Panc1 (cell line): Measurements from ENCODE around the gene ABI1. TPM values are rescaled to one million over a fixed set of nuclear protein-coding genes. Genes with fewer than 3 reads are reported as not detected.

Experiments
- ATAC-seq: fragments of 200-7000 bp; cut with Tn5 transposase; 2 replicates; pipeline ENCODE4 v1.9.1; 2020; ENCODE audit warnings: mild to moderate bottlenecking, moderate library complexity
- BruUV-seq: library from RNA; stranded (reverse); fragments of 400-500 nt; replicated peaks from 2 replicates; lab custom pipeline; 2021; lab: Mats Ljungman, UMichigan
- CTCF ChIA-PET: fragments of 300-600 bp; sonication (Branson Sonifier 250); formaldehyde crosslinking; loops from one replicate; lab custom pipeline; 2022; ENCODE audit warnings: antibody characterized with exemption; lab: Charles Lee
- POLR2A ChIA-PET: fragments of 300-600 bp; sonication (Branson Sonifier 250); formaldehyde crosslinking; loops from one replicate; lab custom pipeline; 2022; ENCODE audit warnings: antibody characterized with exemption; lab: Charles Lee
- DNase-seq: peaks from one replicate; pipeline ENCODE4 v3.0.0-alpha.2; 2010; ENCODE audit warnings: low read depth, low spot score
- H3K27ac ChIP-seq: 2 replicates; pipeline ENCODE4 v1.5.1; 2011; ENCODE audit warnings: mild to moderate bottlenecking, low read length, inconsistent platforms
- H3K27me3 ChIP-seq: fragments of 200-500 bp; sonication (Bioruptor generic); 2 replicates; pipeline ENCODE4 v1.6.0; 2014; ENCODE audit warnings: low read length, inconsistent platforms; ENCODE audit not compliant: control insufficient read depth, insufficient read depth
- H3K36me3 ChIP-seq: fragments of 200-500 bp; sonication (Bioruptor generic); 2 replicates; pipeline ENCODE4 v1.5.1; 2014; ENCODE audit warnings: inconsistent platforms, mild to moderate bottlenecking, low read length, moderate library complexity; ENCODE audit not compliant: control insufficient read depth, insufficient read depth
- H3K4me1 ChIP-seq: 2 replicates; pipeline ENCODE4 v1.5.1; 2011; ENCODE audit warnings: inconsistent platforms, mild to moderate bottlenecking, low read length, moderate library complexity; ENCODE audit not compliant: control insufficient read depth, insufficient read depth
- H3K4me3 ChIP-seq, 2 experiments: 2 replicates each; pipeline ENCODE4 v1.5.1; 2011 to 2012; ENCODE audit warnings: low read depth in 2 of 2, low read length in 2 of 2, mild to moderate bottlenecking in 2 of 2, inconsistent platforms in 1 of 2, moderate library complexity in 1 of 2
- H3K9me3 ChIP-seq: fragments of 200-500 bp; sonication (Bioruptor generic); 2 replicates; pipeline ENCODE4 v1.5.1; 2014; ENCODE audit warnings: low read depth, mild to moderate bottlenecking, inconsistent platforms, low read length, moderate library complexity; ENCODE audit not compliant: control insufficient read depth, insufficient read depth
- POLR2AphosphoS5 ChIP-seq: IDR thresholded peaks from 2 replicates; pipeline ENCODE4 v1.6.1; 2012; ENCODE audit warnings: mild to moderate bottlenecking, low read depth, low read length, moderate library complexity
- REST ChIP-seq, 2 experiments: IDR thresholded peaks; 2 replicates each; pipeline ENCODE4 v1.6.1; 2011 to 2012; ENCODE audit warnings: low read depth in 2 of 2, control low read depth in 1 of 2, low read length in 1 of 2, mild to moderate bottlenecking in 1 of 2, moderate library complexity in 1 of 2; ENCODE audit not compliant: insufficient read depth in 1 of 2
- SIN3A ChIP-seq: IDR thresholded peaks from 2 replicates; pipeline ENCODE4 v1.6.1; 2012; ENCODE audit warnings: low read depth, mild to moderate bottlenecking, low read length, moderate library complexity, borderline replicate concordance; ENCODE audit not compliant: insufficient read depth
- TCF7L2 ChIP-seq: IDR thresholded peaks from 2 replicates; pipeline ENCODE4 v1.6.1; 2011; ENCODE audit warnings: mild to moderate bottlenecking, low read depth, low read length, inconsistent platforms
- in situ Hi-C: cut with HindIII; loops from 2 replicates; pipeline ENCODE4 v1.10.0; 2016; ENCODE audit warnings: low sequenced_read_pairs, low pct_unique_long_range_greater_than_20kb
- intact Hi-C: fragments of 100-400 bp; cut with micrococcal nuclease; formaldehyde crosslinking; loops from one replicate; pipeline ENCODE4 v1.10.0; 2022; ENCODE audit not compliant: unreplicated experiment
- total RNA-seq: library from RNA; stranded (reverse); gene quantifications from one replicate; pipeline ENCODE4 v1.2.1, GENCODE V29; 2021; ENCODE audit not compliant: unreplicated experiment
- TF ChIP-seq, protein P1 (sequence below): fragments of 450-650 bp; IDR thresholded peaks from 2 replicates; pipeline ENCODE4 v1.5.1; 2017; ENCODE audit warnings: mild to moderate bottlenecking

ABI1 gene
- total RNA-seq, 1 experiment from 2014 or later = 35.2 TPM

- ChIA-PET CTCF (no interaction called here), POLR2A (no interaction called here)
- ATAC-seq (peak; percentile 65), DNase-seq (no peak)
- Histone ChIP-seq H3K27me3 (no peaks in the 10 kb centered on the region), H3K4me1 (peaks cover 13% of the 10 kb centered on the region), H3K4me3 (no peak overlapping the region), H3K9me3 (no peaks in the 10 kb centered on the region), H3K27ac (peak overlapping the region; percentile 57; the same call in 1 of the 2 replicates), H3K36me3 (no peaks in the 10 kb centered on the region; the same call in 1 of the 2 replicates)
- BruUV-seq = no TSS peak
- in situ Hi-C loops (no loop called here), intact Hi-C loops (no loop called here)
- TF ChIP-seq, protein P1, sequence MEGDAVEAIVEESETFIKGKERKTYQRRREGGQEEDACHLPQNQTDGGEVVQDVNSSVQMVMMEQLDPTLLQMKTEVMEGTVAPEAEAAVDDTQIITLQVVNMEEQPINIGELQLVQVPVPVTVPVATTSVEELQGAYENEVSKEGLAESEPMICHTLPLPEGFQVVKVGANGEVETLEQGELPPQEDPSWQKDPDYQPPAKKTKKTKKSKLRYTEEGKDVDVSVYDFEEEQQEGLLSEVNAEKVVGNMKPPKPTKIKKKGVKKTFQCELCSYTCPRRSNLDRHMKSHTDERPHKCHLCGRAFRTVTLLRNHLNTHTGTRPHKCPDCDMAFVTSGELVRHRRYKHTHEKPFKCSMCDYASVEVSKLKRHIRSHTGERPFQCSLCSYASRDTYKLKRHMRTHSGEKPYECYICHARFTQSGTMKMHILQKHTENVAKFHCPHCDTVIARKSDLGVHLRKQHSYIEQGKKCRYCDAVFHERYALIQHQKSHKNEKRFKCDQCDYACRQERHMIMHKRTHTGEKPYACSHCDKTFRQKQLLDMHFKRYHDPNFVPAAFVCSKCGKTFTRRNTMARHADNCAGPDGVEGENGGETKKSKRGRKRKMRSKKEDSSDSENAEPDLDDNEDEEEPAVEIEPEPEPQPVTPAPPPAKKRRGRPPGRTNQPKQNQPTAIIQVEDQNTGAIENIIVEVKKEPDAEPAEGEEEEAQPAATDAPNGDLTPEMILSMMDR = no peak
- TF ChIP-seq TCF7L2 = no peak
- TF ChIP-seq SIN3A = no peak
- no peak for TF ChIP-seq REST (IDR thresholded peaks at IDR 0.05; ENCODE audit: insufficient read depth in 1 of 2, low read depth in 2 of 2, low read length in 1 of 2)
- TF ChIP-seq POLR2AphosphoS5 = no peak
Observed at GRCh38 chr10:26755443-26755903, 105.3 kb downstream of the ABI1 start.

DNA sequence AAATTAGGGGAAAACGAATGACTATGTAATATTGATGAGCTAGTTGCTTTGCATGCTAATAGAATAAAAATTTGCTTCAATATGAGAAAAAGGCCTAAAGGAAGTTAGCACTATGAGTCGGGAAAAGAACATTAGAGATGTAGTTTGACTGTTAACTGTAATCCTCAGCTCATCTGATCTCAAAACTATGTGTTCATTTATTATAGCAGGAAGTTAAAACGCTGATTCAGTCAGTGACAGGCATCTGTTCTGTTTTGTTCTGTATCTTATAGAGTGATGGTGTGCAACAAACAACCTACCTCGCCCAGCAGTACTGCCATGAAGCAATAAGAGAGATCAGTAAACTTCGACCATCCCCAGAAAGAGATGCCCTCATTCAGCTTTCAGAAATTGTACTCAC, 114.7 kb downstream of the ABI1 start:
- Histone ChIP-seq H3K4me3 (no peak overlapping the region), H3K27ac (no peak overlapping the region), H3K27me3 (no peaks in the 10 kb centered on the region), H3K4me1 (no peaks in the 10 kb centered on the region), H3K36me3 (peaks cover 8% of the 10 kb centered on the region), H3K9me3 (no peaks in the 10 kb centered on the region)
- TF ChIP-seq POLR2AphosphoS5 (no peak), REST (IDR thresholded peaks at IDR 0.05; ENCODE audit: insufficient read depth in 1 of 2, low read depth in 2 of 2, low read length in 1 of 2) (no peak), TCF7L2 (no peak), SIN3A (no peak)
- TF ChIP-seq, protein P1 = no peak
- ChIA-PET POLR2A (no interaction called here), CTCF (no interaction called here)
- DNase-seq (no peak), ATAC-seq (no peak)
- intact Hi-C loops (no loop called here), in situ Hi-C loops (no loop called here)
- BruUV-seq = no TSS peak
